ENCODE measurements around the gene TSG101. TPM values are rescaled to one million over a fixed set of nuclear protein-coding genes. Genes with fewer than 3 reads are reported as not detected.

Gene TSG101
- total RNA-seq: 61.3 TPM
- 91.7 TPM for polyA plus RNA-seq (ENCODE audit: insufficient read depth, low read depth, low replicate concordance)
- long read RNA-seq, donor 1, transcript TSG101-201 (10 exons, 1,824 nt): major isoform, 24 of 36 reads
- long read RNA-seq, donor 1, partial matches to known transcripts: 5 of 36 reads
- long read RNA-seq, donor 1, other reads (novel, unspliced or antisense): 7 of 36 reads
- long read RNA-seq, donor 2, transcript TSG101-201 (10 exons, 1,824 nt): major isoform, 29 of 34 reads
- long read RNA-seq, donor 2, partial matches to known transcripts: 0 of 34 reads
- long read RNA-seq, donor 2, other reads (novel, unspliced or antisense): 5 of 34 reads
- long read RNA-seq, donor 3, transcript TSG101-201 (10 exons, 1,824 nt): major isoform, 35 of 57 reads
- long read RNA-seq, donor 3, partial matches to known transcripts: 13 of 57 reads
- long read RNA-seq, donor 3, other reads (novel, unspliced or antisense): 9 of 57 reads
- long read RNA-seq, donor 4, transcript TSG101-201 (10 exons, 1,824 nt): major isoform, 37 of 46 reads
- long read RNA-seq, donor 4, partial matches to known transcripts: 0 of 46 reads
- long read RNA-seq, donor 4, other reads (novel, unspliced or antisense): 9 of 46 reads
- long read RNA-seq, donor 5, partial matches to known transcripts: 0 of 1 reads
- long read RNA-seq, donor 5, other reads (novel, unspliced or antisense): 0 of 1 reads
- long read RNA-seq, donor 6, transcript TSG101-201 (10 exons, 1,824 nt): major isoform, 55 of 120 reads
- long read RNA-seq, donor 6, partial matches to known transcripts: 44 of 120 reads
- long read RNA-seq, donor 6, other reads (novel, unspliced or antisense): 21 of 120 reads
- long read RNA-seq, donor 7, transcript TSG101-201 (10 exons, 1,824 nt): major isoform, 65 of 75 reads
- long read RNA-seq, donor 7, partial matches to known transcripts: 4 of 75 reads
- long read RNA-seq, donor 7, other reads (novel, unspliced or antisense): 5 of 75 reads
- long read RNA-seq, donor 8, transcript TSG101-201 (10 exons, 1,824 nt): major isoform, 21 of 32 reads
- long read RNA-seq, donor 8, partial matches to known transcripts: 11 of 32 reads
- long read RNA-seq, donor 8, other reads (novel, unspliced or antisense): 0 of 32 reads
- long read RNA-seq, donor 9, transcript TSG101-201 (10 exons, 1,824 nt): major isoform, 12 of 18 reads
- long read RNA-seq, donor 9, partial matches to known transcripts: 0 of 18 reads
- long read RNA-seq, donor 9, other reads (novel, unspliced or antisense): 6 of 18 reads
- long read RNA-seq, donor 10, transcript TSG101-201 (10 exons, 1,824 nt): major isoform, 24 of 46 reads
- long read RNA-seq, donor 10, partial matches to known transcripts: 15 of 46 reads
- long read RNA-seq, donor 10, other reads (novel, unspliced or antisense): 6 of 46 reads

GRCh38 chr11:18526521-18527296, at the start of gene TSG101:
TSS of gene TSG101 (minus strand) at chr11:18526942. CDS start at chr11:18526816, 126 bp downstream.
- Histone ChIP-seq H3K9me3 (ENCODE audit: control insufficient read depth in 2 of 3, insufficient read depth in 1 of 3, low read length in 3 of 3) (no peaks in the 10 kb centered on the region), H3K27ac (ENCODE audit: low read depth in 2 of 2, low read length in 2 of 2) (peak within 1 kb of the TSS; percentile 98 to 99), H3K27me3 (ENCODE audit: control insufficient read depth, insufficient read depth, low read length) (no peaks in the 10 kb centered on the region), H3K4me3 (ENCODE audit: low read length in 3 of 3) (peak within 1 kb of the TSS; percentile 91 to 100 (median 97)), H3K4me1 (ENCODE audit: control insufficient read depth in 2 of 3, insufficient read depth in 2 of 3, low read depth in 1 of 3, low read length in 3 of 3) (peaks cover 0 to 11% (median 0%) of the 10 kb centered on the region in 3 donors), H3K36me3 (ENCODE audit: control insufficient read depth in 2 of 3, insufficient read depth in 3 of 3, low read length in 3 of 3) (no peaks in the 10 kb centered on the region), H3K9ac (ENCODE audit: low read length in 3 of 3) (peak within 1 kb of the TSS; percentile 92 to 100 (median 94))
- DNase-seq (peak; percentile 98 to 99 (median 98)), FAIRE-seq (no peak)
- intact Hi-C loops (cut with DNase I): no loop called here
- TF ChIP-seq CTCF (IDR thresholded peaks at IDR 0.05; ENCODE audit: borderline replicate concordance, extremely low read depth, insufficient read depth): no peak

- peaks cover 2 to 29% (median 4%) of the 10 kb centered on the region in 3 donors for H3K36me3 ChIP-seq (ENCODE audit: control insufficient read depth in 2 of 3, insufficient read depth in 3 of 3, low read length in 3 of 3)
- no peak overlapping the region for H3K4me3 ChIP-seq (ENCODE audit: low read length in 3 of 3)
- H3K9me3 ChIP-seq (ENCODE audit: control insufficient read depth in 2 of 3, insufficient read depth in 1 of 3, low read length in 3 of 3): no peaks in the 10 kb centered on the region
- no peak overlapping the region for H3K9ac ChIP-seq (ENCODE audit: low read length in 3 of 3)
- DNase-seq: no peak
- no peak for TF ChIP-seq CTCF (IDR thresholded peaks at IDR 0.05; ENCODE audit: borderline replicate concordance, extremely low read depth, insufficient read depth)
- intact Hi-C loops (cut with DNase I): no loop called here
- no peak overlapping the region for H3K27ac ChIP-seq (ENCODE audit: low read depth in 2 of 2, low read length in 2 of 2)
- FAIRE-seq: no peak
- no peaks in the 10 kb centered on the region for H3K27me3 ChIP-seq (ENCODE audit: control insufficient read depth, insufficient read depth, low read length)
- peaks cover 0 to 8% (median 5%) of the 10 kb centered on the region in 3 donors for H3K4me1 ChIP-seq (ENCODE audit: control insufficient read depth in 2 of 3, insufficient read depth in 2 of 3, low read depth in 1 of 3, low read length in 3 of 3)
Measured at GRCh38 chr11:18575361-18575760, 48.6 kb upstream of the TSG101 start.

GRCh38 chr11:18567081-18567480, 40.3 kb upstream of the TSG101 start:
- no peak for TF ChIP-seq CTCF (IDR thresholded peaks at IDR 0.05; ENCODE audit: borderline replicate concordance, extremely low read depth, insufficient read depth)
- H3K9me3 ChIP-seq (ENCODE audit: control insufficient read depth in 2 of 3, insufficient read depth in 1 of 3, low read length in 3 of 3): no peaks in the 10 kb centered on the region
- H3K27ac ChIP-seq (ENCODE audit: low read depth in 2 of 2, low read length in 2 of 2): no peak overlapping the region
- no peak overlapping the region for H3K4me3 ChIP-seq (ENCODE audit: low read length in 3 of 3)
- intact Hi-C loops (cut with DNase I): no loop called here
- no peak for FAIRE-seq
- DNase-seq: no peak
- no peaks in the 10 kb centered on the region for H3K4me1 ChIP-seq (ENCODE audit: control insufficient read depth in 2 of 3, insufficient read depth in 2 of 3, low read depth in 1 of 3, low read length in 3 of 3)
- H3K9ac ChIP-seq (ENCODE audit: low read length in 3 of 3): no peak overlapping the region
- no peaks in the 10 kb centered on the region for H3K27me3 ChIP-seq (ENCODE audit: control insufficient read depth, insufficient read depth, low read length)
- H3K36me3 ChIP-seq (ENCODE audit: control insufficient read depth in 2 of 3, insufficient read depth in 3 of 3, low read length in 3 of 3): peaks cover 0 to 15% (median 6%) of the 10 kb centered on the region in 3 donors
